ENCODE results near the gene FSTL4.

GRCh38 chr5:133605323-133605722 is 7.0 kb downstream of the FSTL4 start:
- no peak for TF ChIP-seq RARB (CRISPR knock-in tag; IDR thresholded peaks at IDR 0.05)
- no peak for TF ChIP-seq CREB5 (CRISPR knock-in tag; IDR thresholded peaks at IDR 0.05; ENCODE audit: low read depth)
- no peak for TF ChIP-seq PATZ1 (CRISPR knock-in tag; IDR thresholded peaks at IDR 0.05; ENCODE audit: borderline replicate concordance)
- no peak for TF ChIP-seq ZFP3 (CRISPR knock-in tag; IDR thresholded peaks at IDR 0.05)
- no peak for TF ChIP-seq CSRNP3 (CRISPR knock-in tag; IDR thresholded peaks at IDR 0.05)
- TF ChIP-seq TSHZ2 (CRISPR knock-in tag; IDR thresholded peaks at IDR 0.05), result peak; percentile 44; the same call in 1 of the 2 replicates
- TF ChIP-seq POU6F1 (CRISPR knock-in tag; IDR thresholded peaks at IDR 0.05; ENCODE audit: borderline replicate concordance, low read depth), result no peak
- no peak for TF ChIP-seq TOX (CRISPR knock-in tag; IDR thresholded peaks at IDR 0.05; ENCODE audit: borderline replicate concordance)
- no peak for TF ChIP-seq ZNF8 (CRISPR knock-in tag; IDR thresholded peaks at IDR 0.05)
